Stimulated activated CD8-positive, alpha-beta memory T cell treated with anti-CD3 and anti-CD28 coated beads, Interleukin-7, amount 100 ng/mL, for 24 hours (primary cell): ENCODE data around the gene EDAR.

Experiments used
- DNase-seq: peaks from one replicate; pipeline ENCODE4 v3.0.0-alpha.2; 2020; ENCODE audit warnings: low read depth

EDAR gene

GRCh38 chr2:108940156-108940555 lies 48.9 kb downstream of the EDAR start:
- no peak for DNase-seq

- no peak for DNase-seq
These were observed 50.8 kb downstream of the EDAR start for GRCh38 chr2:108938077-108938710.

GRCh38 chr2:108937367-108938017 lies 51.5 kb downstream of the EDAR start:
- DNase-seq = no peak

DNA sequence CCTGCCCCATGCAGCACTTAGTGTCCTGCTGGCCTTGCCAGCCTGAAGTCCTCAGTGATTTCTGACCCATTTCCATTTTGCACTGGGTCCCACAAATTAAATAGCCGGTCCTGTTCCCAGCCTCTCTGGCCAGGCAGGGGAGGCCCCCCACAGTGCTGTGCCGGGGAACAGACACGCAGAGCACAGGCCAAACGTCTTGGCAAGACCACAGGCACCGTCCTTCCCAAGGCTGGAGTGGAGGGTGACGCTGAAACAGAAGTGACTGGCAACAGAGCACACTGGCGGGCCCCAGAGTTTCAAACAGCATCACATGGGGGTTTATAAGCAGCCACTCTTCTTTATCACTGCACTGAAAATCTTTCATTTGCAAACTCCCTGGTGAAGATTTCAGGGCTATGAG lies 52.2 kb downstream of the EDAR start:
- DNase-seq = no peak

DNA sequence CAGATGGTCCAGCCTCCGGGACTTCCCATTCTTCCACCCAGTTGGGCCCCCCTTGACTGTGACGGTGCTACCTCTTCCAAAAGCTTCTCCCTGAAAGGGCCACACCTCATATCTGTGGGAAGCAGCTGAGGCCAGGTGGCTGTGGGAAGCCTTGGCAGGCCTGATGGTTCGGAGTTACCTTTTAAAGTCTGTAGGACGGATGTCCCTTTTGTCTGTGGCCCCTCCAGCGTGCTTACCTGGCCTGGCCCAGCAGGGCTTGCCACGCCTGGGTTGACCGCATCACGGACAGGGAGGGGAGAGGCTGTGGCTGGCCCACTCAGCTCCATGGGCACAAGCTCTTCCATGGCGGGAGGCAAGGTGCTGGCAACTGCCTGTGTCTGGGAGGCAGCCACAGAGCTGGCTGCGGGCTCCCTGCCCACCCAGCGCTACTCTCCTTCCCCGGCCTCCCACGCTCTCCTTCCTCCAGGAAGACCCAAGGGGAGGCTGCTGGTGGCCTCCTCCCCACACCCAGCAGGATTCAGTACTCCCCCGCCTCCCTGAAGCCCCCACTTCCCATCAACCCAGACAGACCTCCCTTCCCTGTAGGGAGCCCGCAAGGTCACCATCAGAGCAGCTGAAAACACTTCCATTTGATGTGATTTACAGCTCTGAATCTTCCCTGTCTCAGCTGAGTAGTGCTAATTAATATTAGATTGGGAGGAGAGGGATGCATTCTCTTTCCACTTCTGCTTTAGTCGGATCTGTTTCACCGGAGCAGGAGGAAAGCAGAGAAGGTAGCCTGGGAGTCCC lies 52.8 kb downstream of the EDAR start:
- DNase-seq = no peak

GRCh38 chr2:108935271-108935741 lies 53.7 kb downstream of the EDAR start:
- no peak for DNase-seq

- DNase-seq = no peak
These were observed 54.3 kb downstream of the EDAR start for GRCh38 chr2:108934583-108935245.

DNA sequence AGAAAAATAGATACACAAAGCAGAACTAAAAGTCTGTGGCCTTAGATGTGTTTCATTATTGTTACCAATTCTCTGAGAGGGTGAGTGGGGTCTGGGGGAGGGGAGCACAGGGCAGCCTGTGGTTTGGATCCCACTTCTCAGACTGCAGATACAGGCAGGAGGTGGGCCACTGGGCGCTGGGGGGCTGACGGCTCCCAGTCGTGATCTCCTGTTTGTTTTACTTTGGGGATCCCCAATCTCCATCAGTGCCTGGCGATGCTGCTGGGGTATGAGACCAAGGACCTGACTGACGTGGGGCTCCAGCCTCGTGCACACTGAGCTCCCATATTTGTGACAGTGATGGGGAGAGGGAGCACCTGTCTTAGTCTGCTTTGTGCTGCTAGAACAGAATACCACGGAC lies 54.9 kb downstream of the EDAR start:
- no peak for DNase-seq

GRCh38 chr2:108933691-108934117 lies 55.3 kb downstream of the EDAR start:
- no peak for DNase-seq

- no peak for DNase-seq
These were observed 56.2 kb downstream of the EDAR start for GRCh38 chr2:108932736-108933332.

GRCh38 chr2:108931372-108931771 lies 57.6 kb downstream of the EDAR start:
- no peak for DNase-seq

DNA sequence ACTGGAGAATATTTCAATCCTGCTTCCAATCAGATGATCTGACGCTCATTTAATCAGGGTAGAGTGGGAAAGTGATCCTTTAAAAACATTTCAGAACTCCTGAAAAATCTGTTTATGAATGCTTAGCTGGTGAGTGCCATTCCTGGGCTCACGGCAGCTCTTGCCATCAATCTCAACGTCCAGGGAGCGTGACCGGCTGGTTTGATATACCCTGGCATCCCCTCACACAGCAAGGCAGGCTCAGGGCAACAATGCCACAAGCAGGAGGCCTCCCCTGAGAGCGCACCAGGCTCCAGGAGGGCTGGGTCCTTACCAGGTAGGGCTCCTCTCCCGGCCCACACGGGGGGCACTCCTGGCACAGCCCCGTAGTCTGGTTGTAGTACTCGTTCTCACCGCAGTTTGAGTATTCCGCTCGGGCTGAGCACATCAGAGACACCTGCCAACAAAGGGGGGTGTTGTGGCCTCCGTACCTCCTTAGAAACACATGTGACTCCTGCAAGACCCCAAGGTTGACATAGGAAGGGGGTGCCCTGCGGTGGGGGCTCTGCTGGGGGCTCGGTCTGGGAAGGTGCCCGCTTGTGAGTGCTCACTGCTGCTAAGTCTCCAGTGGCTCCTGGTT lies 59.1 kb downstream of the EDAR start:
- DNase-seq = no peak

DNA sequence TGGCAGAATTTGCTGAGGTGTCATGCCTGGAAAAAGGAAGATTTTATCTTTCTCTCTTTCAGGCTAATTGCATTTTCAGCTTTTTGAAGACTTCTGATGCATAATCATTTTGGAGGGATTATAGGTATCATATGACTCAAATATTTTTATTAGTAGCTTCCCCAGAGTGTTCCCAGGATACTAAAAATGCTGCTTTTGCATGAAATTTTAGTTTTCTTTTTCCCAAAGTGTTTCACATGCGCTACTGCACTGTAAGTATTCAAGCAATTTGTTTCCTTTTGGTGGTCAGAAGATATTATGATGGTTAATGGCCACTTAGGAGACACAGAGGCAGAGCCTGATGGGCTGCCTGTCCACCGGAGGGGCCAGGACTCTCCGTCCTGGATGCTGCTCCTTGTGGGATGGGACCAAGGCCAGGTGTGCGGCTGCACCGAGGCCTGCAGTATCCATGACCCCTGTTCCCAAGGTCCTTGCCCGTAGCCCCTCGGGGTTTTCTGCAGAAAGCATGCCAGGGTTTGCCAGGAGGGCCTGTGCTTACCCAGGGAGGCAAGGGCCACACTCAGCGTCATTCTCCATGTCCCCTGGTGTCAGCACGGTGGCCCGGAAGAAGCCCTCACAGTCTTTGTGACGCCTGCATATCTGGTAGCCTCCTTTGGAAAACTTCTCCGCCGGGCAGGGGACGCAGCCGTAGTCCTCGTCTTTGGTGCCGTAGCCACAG lies 60.2 kb downstream of the EDAR start:
- DNase-seq = no peak

- no peak for DNase-seq
These were observed 60.9 kb downstream of the EDAR start for GRCh38 chr2:108927936-108928659.

- no peak for DNase-seq
These were observed 61.6 kb downstream of the EDAR start for GRCh38 chr2:108927405-108927804.

DNA sequence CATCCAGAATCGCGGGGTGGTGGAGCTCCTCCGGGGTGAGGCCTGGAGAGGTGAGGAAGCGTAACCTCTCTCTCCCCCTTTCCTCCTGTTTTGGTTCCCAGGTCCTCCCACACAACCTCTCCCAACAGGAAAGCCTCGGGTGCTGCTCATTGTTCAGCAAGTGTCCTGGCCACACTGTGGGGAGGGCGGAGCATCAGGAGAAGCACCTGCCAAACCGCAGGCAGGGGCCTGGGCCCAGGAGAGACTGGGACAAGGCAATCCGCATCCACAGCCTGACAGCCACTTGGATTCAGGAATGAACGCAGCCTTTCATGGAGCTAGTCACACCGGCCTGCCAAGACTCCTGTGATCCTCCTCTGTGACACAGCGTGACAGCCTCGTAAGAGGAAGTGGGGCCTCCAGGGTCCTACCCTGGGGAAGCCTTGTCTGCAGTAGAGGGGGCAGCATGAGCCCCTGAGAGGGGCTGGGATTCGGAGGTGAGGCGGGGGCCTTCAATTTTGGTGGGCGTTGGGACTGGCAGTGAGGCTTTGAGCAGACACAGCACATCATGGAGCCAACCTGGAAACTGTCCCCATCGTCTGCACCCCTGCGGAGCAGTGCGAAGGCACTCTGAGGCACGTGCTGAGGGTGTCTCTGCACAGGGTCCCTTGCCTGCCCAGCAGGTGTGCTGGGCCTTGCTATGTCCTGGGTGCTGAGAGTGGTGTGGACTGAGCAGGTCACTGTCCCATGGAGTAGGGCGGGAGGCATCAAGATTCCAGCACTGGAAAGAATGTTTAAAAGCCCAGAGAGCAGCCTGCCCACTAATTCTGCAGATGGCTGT lies 62.2 kb downstream of the EDAR start:
- DNase-seq = no peak

- DNase-seq = no peak
These were observed 63.3 kb downstream of the EDAR start for GRCh38 chr2:108925735-108926134.

GRCh38 chr2:108925286-108925685 lies 63.7 kb downstream of the EDAR start:
- no peak for DNase-seq

DNA sequence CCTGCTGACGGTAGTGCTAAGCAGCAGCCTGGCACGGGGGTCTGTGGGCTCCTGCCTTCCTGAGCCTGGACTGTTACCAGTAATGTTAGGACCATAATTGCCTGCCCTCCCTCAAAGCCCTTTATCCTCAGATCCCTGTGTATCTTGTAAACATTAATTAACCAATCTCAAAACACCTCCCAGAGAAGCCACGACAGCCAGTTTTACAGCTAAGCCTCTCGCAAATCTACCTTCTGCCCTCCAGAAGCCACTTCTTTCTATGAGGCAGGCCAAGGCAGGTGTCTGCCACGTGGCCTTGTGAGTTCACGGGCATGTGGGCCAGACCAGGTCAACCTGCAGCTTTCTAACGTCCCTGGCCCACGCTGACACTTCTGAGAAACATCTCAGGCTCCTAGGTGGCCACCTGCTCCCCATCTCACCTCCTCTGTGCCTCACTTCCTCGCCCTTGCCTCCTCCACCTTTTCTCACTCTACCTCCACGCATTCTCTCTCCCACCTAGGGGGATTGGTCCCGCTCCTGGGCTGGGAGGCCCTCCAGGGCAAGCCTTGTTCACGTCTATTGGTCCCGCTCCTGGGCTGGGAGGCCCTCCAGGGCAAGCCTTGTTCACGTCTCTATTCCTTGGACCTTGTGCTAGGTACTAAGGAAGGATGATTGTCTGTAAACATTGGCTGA lies 64.3 kb downstream of the EDAR start:
- no peak for DNase-seq
